Suprapubic skin (tissue), 3 donors: ENCODE data around the gene CHTF18.

ENCODE experiments used
- POLR2A ChIP-seq, 2 donors: fragments of 450-650 bp; IDR thresholded peaks; one replicate each; pipeline ENCODE4 v1.6.1; 2017; ENCODE audit warnings: antibody characterized with exemption in 2 of 2, mild to moderate bottlenecking in 2 of 2, moderate library complexity in 2 of 2
- TF ChIP-seq, protein P1 (sequence below), 2 donors: fragments of 200-600 bp in 1 of 2; fragments of 450-650 bp in 1 of 2; sonication (generic) in 1 of 2; IDR thresholded peaks; one replicate each; pipeline ENCODE4 v1.5.1; 2016 to 2019; ENCODE audit warnings: antibody characterized with exemption in 2 of 2, mild to moderate bottlenecking in 1 of 2, moderate library complexity in 1 of 2

DNA sequence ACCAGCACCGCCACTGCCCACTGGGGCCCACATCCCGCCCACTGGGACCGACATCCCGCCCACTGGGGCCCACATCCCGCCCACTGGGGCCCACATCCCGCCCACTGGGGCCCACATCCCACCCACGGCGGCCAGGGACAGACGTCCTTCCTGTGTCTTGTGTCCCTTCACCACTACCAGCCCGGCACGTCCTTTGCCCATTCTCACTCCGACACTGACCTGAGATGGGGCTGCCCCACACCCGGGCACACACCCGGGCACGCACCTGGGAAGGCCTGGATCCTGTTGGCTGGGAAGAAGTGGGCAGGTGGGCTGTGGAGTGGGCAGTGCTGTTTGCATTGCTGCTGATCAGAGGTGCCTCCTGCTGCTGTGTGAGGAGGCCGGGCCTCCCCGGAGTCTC is 40.5 kb downstream of the CHTF18 start:
- TF ChIP-seq, protein P1, sequence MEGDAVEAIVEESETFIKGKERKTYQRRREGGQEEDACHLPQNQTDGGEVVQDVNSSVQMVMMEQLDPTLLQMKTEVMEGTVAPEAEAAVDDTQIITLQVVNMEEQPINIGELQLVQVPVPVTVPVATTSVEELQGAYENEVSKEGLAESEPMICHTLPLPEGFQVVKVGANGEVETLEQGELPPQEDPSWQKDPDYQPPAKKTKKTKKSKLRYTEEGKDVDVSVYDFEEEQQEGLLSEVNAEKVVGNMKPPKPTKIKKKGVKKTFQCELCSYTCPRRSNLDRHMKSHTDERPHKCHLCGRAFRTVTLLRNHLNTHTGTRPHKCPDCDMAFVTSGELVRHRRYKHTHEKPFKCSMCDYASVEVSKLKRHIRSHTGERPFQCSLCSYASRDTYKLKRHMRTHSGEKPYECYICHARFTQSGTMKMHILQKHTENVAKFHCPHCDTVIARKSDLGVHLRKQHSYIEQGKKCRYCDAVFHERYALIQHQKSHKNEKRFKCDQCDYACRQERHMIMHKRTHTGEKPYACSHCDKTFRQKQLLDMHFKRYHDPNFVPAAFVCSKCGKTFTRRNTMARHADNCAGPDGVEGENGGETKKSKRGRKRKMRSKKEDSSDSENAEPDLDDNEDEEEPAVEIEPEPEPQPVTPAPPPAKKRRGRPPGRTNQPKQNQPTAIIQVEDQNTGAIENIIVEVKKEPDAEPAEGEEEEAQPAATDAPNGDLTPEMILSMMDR (IDR thresholded peaks at IDR 0.05) = no peak
- TF ChIP-seq POLR2A (IDR thresholded peaks at IDR 0.05) = no peak
